ENCODE measurements around the gene PRDM11.

PRDM11 gene

GRCh38 chr11:45215098-45215865 is 68.8 kb downstream of the PRDM11 start:
- no peak overlapping the region for H3K4me3 ChIP-seq
- no peak for DNase-seq
- H3K36me3 ChIP-seq = peaks cover 13 to 43% (median 21%) of the 10 kb centered on the region in 3 donors
- H3K27ac ChIP-seq = no peak overlapping the region
- peaks cover 0 to 24% (median 11%) of the 10 kb centered on the region in 4 donors for H3K4me1 ChIP-seq
- intact Hi-C loops (cut with DNase I; ENCODE audit: low total_unique reads) = loop anchor here (10.0 kb wide), 1 partner anchor 70 kb away; the partner anchor contains the start of gene PRDM11
- no peaks in the 10 kb centered on the region for H3K27me3 ChIP-seq
- H3K9me3 ChIP-seq = no peaks in the 10 kb centered on the region
- TF ChIP-seq CTCF (IDR thresholded peaks at IDR 0.05) = no peak

- intact Hi-C loops (cut with DNase I; ENCODE audit: low total_unique reads) = loop anchor here (10.0 kb wide), 1 partner anchor 71 kb away; the partner anchor contains the start of gene PRDM11
- H3K27me3 ChIP-seq = no peaks in the 10 kb centered on the region
- DNase-seq = no peak
These were observed 69.6 kb downstream of the PRDM11 start for GRCh38 chr11:45216031-45216430.

GRCh38 chr11:45216901-45217300 is 70.5 kb downstream of the PRDM11 start:
- Histone ChIP-seq H3K27ac (peak overlapping the region in 1 of 2 donors; percentile 7), H3K9me3 (no peaks in the 10 kb centered on the region), H3K27me3 (no peaks in the 10 kb centered on the region), H3K36me3 (peaks cover 13 to 51% (median 30%) of the 10 kb centered on the region in 3 donors), H3K4me1 (peaks cover 0 to 16% (median 1%) of the 10 kb centered on the region in 4 donors), H3K4me3 (no peak overlapping the region)
- no peak for DNase-seq
- TF ChIP-seq CTCF (IDR thresholded peaks at IDR 0.05) = no peak
- intact Hi-C loops (cut with DNase I; ENCODE audit: low total_unique reads) = loop anchor here (10.0 kb wide), 1 partner anchor 72 kb away; the partner anchor contains the start of gene PRDM11

More at GRCh38 chr11:45216031-45216430, 69.6 kb downstream of the PRDM11 start:
- Histone ChIP-seq H3K27ac (no peak overlapping the region), H3K4me1 (peaks cover 0 to 17% (median 4%) of the 10 kb centered on the region in 4 donors), H3K36me3 (peaks cover 13 to 45% (median 24%) of the 10 kb centered on the region in 3 donors), H3K9me3 (no peaks in the 10 kb centered on the region), H3K4me3 (no peak overlapping the region)
- no peak for TF ChIP-seq CTCF (IDR thresholded peaks at IDR 0.05)

- Histone ChIP-seq H3K4me3 (no peak overlapping the region), H3K9me3 (no peaks in the 10 kb centered on the region), H3K27me3 (no peaks in the 10 kb centered on the region), H3K36me3 (peaks cover 4 to 52% (median 23%) of the 10 kb centered on the region in 3 donors), H3K4me1 (peaks cover 0 to 16% (median 1%) of the 10 kb centered on the region in 4 donors), H3K27ac (no peak overlapping the region)
- TF ChIP-seq CTCF (IDR thresholded peaks at IDR 0.05) = no peak
- no peak for DNase-seq
- intact Hi-C loops (cut with DNase I; ENCODE audit: low total_unique reads) = loop anchor here (10.0 kb wide), 1 partner anchor 73 kb away; the partner anchor contains the start of gene PRDM11
These were observed 71.6 kb downstream of the PRDM11 start for GRCh38 chr11:45217991-45218390.

GRCh38 chr11:45218705-45219104 is 72.3 kb downstream of the PRDM11 start:
- H3K4me1 ChIP-seq = peaks cover 0 to 16% (median 1%) of the 10 kb centered on the region in 4 donors
- no peak overlapping the region for H3K27ac ChIP-seq
- TF ChIP-seq CTCF (IDR thresholded peaks at IDR 0.05) = no peak
- H3K4me3 ChIP-seq = no peak overlapping the region
- intact Hi-C loops (cut with DNase I; ENCODE audit: low total_unique reads) = loop anchor here (10.0 kb wide), 1 partner anchor 74 kb away; the partner anchor contains the start of gene PRDM11
- no peak for DNase-seq
- H3K9me3 ChIP-seq = no peaks in the 10 kb centered on the region
- no peaks in the 10 kb centered on the region for H3K27me3 ChIP-seq
- peaks cover 4 to 52% (median 16%) of the 10 kb centered on the region in 3 donors for H3K36me3 ChIP-seq
